CD4-positive, alpha-beta T cell treated with Interleukin-1 beta for 1 hour (primary cell): ENCODE measurements around the gene SMIM35.
"Not testable (repeated sequence)": the region's sequence is repeated elsewhere in the genome, so short reads cannot be mapped to it uniquely, and the experiment has no call there.

Experiments used
- DNase-seq, 2 donors: peaks; one replicate each; pipeline ENCODE4 v3.0.0-alpha.2; 2020 to 2022

SMIM35 gene

DNA sequence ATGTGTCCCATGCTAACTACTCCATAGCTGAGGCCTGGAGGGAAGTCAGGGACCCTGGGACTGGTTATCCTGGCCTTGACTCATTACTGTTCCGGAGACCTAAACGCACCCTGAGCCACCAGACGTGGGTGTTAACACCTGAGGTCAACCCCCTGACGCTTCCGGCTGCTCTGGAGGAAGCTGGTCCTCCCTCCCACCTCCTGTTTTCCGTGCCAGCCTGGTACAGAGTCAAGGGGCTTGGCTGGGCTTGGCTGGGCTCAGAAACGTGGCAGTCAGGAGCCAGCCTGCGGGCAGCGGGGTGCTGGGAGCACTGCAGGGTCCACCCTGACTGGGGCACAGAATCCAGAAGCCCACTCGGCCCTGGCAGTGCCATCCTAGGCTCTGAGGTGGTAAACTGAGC is 7.3 kb downstream of the SMIM35 start:
- peak in 1 of 2 donors; percentile 20 for DNase-seq

DNA sequence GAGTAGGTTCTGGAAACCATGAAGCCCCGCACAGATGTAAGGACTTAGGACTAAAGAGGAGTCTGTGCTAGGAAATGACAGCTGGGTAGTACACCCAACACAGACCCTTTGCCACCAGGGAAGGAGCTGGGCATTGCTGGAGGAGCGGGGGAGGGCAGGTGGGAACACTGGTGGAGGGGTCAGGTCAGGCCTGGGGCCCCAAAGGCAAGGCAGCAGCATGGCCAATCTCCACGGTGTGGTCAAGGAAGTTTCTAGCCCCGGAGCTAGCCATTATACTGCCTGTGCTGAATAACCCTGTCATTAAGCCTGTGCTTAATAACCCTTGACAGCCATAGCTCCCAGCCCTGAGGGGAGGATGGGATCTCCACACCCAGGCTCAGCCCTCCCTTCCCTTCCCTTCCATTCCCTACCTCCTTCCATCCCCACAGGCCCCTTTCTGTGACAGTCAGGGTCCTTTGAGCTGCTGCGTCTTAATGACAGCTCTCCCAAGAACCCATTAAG is 7.8 kb downstream of the SMIM35 start:
- no peak for DNase-seq

DNA sequence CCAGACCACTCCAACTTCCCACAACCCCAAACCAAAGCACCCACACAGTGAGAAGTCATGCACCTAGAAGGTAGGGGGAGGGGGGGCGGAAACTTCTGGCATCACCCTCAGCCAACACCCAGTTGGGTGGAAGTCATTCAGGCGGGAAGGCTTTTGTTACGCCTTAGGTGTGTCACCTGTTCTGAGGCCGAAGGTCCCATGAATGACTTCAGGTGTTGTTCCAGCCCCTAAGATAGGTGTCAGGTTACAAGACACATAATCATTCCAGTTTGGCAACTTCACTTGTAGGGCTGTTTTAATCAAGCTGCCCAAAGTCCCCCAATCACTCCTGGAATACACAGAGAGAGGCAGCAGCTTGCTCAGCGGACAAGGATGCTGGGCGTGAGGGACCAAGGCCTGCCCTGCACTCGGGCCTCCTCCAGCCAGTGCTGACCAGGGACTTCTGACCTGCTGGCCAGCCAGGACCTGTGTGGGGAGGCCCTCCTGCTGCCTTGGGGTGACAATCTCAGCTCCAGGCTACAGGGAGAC is 9.9 kb downstream of the SMIM35 start, which contains the start of gene TMPRSS4:
Gene TMPRSS4, plus strand, starts transcription at position 325 of the 528 bp plus-strand sequence. CDS start 225 bp downstream, outside the sequence.
- DNase-seq, result no peak

DNA sequence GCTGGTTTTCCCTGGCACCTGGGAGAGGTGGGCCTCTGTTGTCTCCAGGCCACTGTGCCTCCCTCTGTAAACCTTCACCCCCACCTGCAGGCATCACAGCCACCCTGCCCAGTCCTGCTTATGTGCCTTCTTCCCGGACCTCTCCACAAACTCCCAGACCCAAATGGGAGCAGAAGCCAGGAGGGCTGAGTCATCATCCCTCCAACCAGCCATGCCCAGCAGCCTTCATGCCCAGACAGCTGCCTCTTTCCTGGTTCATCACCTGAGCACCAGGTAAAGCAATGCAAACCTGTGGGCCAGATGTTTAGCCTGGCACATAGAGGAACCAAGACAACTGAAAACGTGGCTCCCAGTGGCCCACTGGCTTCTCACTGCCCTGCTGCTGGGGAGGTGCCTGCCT is 12.0 kb downstream of the SMIM35 start:
- no peak for DNase-seq

DNA sequence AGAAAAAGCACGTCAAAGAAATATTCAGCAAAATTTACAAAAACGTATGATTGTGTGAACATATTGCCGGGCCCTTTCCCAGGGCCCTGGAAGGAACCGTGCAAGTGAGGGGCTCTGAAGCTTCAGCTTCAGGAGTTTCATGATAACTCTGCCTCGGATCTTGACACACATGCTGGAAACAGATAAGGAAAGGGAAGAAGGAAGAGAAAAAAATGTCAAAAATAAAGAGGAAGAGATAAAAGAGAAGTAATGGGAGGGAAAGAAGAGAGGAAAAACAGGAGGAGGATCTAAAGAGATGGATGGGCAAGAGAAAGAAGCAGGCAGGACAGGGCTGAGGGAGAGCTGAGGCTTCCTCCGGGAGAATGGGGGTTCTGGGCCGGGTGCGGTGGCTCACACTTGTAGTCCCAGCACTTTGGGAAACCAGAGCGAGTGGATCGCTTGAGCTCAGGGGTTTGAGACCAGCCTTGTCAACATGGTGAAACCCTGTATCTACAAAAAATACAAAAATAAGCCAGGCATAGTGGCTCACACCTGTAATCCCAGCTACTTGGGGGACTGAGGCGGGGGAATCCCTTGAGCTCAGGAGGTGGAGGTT is 12.6 kb downstream of the SMIM35 start:
- DNase-seq, result no peak

DNA sequence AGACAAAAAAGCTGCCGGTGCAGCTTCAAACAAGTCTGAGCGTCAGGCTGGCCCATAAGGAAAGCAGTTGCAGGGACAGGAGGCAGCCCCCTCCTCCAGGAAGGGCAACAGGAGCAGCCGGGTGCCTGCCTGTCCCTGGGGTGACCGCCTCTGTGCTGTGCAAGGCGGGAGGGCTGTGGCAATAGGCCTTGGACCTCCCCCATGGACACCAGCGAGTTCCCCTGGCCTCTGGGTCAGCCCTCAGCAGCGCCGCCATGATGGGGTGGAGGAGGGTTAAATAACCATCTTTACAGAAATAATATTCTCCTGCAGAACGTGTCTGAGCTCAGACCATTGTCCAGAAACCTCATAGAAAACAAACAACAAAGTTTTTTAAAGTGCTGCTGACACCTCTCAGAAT is 13.2 kb downstream of the SMIM35 start:
- DNase-seq, result no peak

DNA sequence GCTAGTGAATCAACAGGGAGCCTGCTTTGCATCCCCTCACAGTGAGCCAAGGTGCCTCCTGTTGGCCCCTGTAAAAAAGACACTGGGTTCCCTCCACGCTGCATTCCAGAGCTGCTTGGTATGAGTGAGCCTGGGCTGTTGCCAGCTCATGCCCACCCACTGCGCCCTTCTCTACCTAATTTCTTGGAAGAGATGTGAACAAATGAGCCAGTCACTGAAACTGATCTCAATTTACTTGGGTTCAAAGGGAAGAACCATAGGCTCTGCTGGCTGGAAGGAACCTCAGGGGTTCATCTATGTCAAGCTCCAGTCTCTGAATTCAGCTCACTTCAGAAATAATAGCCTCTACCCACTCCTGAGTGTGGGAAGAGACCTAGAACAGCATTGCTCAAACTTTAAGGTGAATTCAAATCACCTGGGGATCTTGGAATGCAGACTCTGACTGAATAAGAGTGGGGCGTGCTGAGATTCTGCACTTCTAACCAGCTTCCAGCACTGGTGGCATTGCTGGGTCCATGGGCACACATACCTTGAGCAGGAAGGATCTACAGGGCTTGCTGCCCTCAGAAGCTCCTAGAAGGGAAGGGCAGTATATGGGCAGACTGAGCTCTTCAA is 15.2 kb downstream of the SMIM35 start:
- no peak for DNase-seq

DNA sequence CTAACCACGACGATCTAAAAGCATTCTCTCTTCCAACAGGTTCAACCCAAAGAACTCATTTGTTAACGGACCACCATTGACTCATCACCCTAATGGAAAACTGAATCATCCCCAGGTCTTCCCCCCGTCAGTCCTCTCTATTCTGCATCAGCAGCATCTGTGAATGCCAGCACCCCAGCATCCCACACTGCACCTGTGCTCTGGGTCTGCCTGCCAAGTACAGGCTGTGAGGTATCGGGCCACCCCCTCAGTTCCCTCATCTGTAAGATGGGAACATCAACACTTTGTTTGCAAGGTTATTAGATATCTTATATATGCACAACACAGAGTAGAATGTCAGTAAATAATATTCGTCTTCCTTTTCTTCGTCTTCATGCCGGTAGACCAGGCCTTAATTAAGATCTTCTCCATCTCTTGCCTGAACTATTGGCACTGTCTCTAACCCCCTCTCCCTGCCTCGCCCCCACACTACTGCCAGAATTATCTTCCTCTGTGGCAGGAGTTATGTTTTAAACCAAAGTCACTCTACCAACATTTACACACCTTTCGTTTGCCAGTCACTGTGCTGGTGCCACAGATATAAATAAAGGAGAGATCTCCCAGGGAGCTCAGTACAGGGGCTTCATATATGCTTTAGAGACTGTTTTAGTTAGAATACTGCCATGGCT is 17.7 kb downstream of the SMIM35 start:
- DNase-seq, result no peak

DNA sequence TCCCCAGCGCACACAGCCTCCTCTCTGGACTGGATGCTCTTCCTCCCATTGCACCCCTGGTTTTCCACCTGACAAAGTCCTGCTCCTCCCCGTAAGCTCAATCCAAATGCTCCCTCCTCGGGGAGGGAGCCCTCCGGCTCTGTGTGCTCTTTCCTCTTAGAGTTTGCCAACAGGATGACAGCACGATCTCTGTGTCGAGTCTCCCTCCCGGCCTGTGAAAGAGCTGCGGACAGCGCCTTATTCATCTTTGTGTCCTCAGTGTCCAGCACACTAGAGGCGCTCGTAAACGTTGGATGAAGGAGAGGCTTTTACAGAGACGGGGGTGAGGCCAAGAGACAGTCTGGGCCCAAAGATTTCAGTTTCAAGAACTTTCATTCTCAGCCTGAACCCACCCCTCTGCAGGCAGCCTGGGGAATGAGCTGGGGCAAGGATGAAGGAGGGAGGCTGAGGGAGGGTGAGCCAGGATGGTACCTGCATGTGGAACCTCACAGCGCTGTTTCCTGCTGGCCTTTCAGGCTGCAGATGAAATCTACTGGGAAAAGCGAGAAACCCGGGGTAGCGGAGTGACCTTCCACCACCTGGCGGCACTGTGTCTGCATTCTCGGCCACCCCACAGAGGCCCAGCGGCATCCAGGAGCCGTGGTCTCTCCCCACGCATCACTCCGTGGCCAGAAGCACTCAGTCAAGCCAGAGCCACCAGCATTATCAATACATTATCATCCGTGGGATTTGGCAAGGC is 18.4 kb downstream of the SMIM35 start:
- DNase-seq, result no peak

DNA sequence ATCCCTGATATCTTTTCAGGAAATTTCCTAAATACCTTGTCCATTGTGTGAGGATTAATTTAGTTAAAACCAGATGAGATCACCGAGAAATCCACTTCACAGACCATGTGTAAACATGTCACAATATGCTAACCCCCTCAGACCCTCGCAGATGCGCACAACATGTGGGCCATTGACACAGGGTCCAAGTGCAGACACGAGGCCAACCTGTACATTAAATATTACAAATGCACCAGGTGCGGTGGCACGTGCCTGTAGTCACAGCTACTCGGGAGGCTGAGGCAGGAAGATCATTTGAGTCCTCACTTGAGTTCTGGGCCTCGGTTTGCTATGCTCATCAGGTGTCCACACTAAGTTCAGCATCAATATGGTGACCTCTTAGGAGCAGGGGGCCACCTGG is 19.8 kb downstream of the SMIM35 start:
- DNase-seq, result no peak

DNA sequence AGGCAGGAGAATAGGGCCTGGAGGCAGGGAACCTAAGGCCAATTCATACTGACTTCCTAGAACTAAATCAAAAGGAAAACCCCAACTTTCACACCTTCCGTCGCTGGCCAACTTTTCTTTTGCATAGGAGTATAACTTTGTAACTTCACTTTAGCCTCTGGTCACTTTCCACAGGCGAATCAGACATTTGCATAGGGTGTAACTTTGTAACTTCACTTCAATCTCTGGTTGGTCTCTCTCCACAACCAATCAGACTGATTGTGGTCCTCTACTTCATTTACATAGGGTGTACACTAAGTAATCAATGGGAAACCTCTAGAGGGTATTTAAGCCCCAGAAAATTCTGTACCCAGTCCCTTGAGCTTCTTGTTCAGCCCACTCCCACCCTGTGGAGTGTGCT is 21.4 kb downstream of the SMIM35 start:
- no peak for DNase-seq

DNA sequence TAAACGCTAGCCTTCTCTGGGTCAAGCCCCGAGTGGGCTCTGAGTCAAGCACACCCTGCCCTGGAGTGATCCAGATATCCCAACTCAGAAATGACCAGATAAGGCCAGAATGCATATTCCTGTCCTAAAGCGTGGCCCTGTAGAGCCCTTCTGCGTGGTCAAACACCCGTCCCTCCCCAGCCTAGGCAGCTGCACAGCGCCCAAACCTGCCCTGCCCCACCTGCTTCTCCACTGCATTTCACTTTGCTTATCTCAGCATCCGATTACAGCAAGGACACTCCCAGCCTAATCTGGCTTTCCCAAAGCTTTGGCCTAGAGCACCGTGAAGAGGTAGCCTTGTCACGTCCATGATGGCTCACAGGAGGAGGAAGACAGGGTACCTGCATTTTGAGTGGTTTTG is 21.8 kb downstream of the SMIM35 start:
- DNase-seq, result no peak

DNA sequence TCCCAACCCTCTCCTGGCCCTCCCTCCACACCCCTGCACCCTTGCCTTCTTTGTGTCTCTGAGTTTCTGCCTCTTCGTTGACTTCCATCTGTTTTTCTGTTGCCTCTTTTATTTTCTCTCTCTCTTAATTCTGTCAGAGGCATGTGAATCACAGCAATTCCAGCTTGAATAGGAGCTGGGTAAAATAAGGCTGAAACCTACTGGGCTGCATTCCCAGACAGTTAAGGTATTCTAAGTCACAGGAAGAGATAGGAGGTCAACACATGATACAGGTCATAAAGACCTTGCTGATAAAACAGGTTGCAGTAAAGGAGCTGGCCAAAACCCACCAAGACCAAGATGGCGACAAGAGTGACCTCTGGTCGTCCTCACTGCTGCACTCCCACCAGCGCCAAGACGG is 24.1 kb downstream of the SMIM35 start:
- DNase-seq, result not testable (repeated sequence)

DNA sequence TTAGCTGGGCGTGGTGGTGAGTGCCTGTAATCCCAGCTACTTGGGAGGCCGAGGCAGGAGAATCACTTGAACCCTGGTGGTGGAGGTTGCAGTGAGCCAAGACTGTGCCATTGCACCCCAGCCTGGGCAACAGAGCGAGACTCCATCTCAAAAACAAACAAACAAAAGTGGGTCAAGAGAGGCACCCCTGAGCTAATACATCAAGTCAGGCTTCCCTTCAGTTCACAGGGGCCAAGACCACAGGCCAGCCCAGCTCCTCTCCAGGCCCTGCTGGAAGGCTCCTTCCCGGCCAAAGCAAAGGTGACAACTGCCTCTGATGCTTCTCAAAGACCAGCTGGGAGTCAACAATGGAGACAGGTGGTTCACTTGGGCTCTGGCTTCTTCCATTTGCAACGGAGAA is 24.6 kb downstream of the SMIM35 start:
- DNase-seq, result not testable (repeated sequence)

DNA sequence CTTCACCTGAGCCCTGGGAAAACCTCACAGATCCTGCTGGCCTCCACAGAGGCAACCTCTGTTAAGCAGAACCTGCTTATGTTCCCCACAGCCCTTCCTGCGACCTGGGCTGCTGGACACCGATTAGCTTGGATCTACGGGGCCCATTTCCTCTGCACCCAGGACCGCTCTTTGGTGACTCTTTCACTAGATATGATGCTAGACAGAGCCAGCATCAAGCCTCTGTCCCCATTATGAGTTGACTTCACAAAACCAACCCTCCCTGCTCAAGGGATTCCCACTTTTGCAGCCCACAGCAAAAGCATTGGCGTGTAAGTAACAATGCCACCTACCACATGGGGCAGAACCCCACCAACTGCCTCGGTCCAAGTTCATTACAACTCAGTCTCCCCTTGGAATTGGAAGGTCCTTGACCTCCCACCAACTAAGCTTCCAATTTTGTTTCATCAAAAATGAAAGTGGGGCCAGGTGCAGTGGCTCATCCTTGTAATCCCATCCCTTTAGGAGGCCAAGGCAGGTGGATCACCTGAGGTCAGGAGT is 25.1 kb downstream of the SMIM35 start:
- no peak for DNase-seq

DNA sequence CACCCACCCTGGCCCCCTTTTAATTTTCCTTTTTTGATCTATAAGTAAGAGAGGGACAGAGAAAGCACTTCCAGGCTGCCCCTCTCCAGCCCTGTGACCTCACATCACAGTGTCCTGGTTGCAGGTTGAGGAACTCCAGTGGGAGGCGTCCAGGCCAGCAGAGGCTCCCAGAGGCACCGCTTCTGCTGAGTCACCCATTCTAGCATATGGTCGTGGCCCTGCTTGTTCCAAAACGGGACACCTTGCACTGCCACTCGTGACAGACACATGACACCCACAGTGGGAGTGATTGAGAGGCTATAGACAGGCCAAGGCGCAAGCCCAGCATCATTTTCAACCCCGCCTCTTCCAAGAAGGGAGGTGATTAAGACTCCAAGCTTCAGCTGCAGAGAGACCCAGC is 25.9 kb downstream of the SMIM35 start:
- DNase-seq, result peak in 1 of 2 donors; percentile 18

DNA sequence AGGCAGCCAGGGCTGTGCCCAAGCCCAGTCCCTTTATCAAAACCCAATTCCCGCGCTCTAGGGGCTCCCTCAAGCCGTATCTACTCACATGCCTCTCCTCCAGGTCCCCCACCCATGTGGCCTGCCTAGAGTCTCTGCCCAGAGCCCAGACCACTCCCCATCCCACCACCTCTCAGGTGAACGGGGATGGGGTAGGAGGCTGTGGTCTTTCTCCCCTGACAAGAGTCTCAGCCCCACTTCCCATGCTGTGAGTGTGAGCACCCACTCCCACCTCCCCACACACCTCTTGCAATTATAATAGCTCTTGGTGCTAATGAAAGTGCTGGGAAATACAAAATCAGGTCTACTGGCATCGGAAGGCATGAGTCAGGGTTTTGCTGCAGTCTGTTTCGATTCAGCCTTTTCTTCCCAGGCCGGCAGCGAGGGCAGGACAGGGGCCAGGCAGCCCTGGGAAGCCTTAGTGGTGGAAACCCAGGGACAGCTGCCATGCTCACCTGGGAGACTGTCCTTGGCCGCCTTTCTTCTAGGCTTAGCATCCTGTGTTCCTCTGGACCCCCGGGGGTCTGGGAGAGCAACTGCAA is 26.6 kb downstream of the SMIM35 start:
- no peak for DNase-seq

DNA sequence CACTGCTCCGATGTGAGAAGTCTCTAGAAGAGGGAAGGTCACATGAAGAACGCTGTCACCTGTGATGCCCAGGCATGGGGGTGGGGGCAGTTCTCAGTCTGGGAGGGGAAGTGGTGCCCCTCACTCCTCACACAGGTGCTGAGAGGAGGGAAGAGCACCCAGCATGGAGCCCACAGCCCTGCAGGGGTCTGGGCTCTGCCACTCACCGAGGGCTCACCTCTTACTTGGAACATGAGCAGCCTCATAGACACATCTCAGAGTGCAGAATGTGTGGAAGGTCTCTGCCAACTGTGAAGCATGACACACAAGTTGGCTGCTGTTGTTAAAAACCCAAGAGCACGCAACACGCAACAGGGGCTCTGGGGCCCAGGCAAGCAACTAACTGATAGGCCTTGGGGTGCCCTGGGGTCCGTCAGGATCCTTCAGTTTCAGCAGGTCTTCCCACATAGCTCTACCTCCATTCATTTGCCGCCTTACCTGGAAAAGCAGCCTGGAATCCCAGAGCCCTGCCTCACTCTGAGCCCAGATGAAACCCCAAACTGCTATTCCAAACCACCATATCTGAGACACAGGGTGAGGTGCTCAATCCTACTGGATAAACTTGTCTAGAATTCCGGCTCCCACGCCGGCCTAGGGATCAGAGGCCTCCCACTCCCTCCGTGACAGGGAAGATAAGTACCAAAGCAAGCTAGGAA is 27.4 kb downstream of the SMIM35 start:
- DNase-seq, result no peak

DNA sequence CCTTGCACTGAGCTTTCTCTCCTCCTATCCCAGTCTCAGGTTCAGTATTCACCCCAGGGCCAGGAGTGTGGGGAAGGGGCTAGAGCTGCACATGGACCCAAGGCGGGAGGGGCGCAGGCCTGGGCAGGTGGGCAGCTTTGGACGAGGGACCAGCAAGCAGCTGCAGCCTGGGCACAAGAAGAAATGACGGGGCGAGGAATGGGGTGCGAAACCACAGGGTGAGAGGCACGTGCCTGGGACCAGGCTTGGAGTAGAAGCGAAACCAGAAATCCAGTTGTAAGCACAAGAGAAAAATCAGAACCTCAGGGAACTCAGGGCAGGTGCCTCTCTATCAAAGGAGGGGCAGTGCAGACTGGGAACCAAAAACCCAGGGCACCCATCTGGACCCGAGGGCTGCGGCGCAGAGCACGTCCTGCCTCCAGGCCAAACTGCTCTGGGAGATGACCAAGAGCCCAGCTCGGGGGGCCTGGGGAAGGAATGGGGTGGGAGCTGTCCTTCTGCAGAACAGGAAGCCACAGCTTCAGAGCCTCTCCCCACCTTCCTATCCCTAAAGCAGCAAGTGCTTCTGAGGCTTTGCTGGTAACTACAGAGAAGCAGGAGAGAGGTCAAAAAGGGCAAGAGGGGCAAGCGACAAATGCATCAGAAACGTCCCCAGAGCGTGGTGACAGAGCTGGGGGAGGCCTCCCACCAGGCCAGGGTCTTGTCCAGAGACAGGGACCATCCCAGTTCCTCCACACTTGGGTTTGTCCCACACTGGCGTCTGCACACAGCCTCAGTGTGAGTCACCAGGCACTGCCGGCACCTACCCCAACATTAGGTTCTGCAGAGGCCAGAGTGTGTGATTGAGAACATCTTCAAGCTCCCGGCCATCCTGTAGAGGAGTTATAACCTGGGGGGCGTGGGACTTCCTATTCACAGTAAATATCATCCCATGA is 28.2 kb downstream of the SMIM35 start:
- DNase-seq, result no peak

DNA sequence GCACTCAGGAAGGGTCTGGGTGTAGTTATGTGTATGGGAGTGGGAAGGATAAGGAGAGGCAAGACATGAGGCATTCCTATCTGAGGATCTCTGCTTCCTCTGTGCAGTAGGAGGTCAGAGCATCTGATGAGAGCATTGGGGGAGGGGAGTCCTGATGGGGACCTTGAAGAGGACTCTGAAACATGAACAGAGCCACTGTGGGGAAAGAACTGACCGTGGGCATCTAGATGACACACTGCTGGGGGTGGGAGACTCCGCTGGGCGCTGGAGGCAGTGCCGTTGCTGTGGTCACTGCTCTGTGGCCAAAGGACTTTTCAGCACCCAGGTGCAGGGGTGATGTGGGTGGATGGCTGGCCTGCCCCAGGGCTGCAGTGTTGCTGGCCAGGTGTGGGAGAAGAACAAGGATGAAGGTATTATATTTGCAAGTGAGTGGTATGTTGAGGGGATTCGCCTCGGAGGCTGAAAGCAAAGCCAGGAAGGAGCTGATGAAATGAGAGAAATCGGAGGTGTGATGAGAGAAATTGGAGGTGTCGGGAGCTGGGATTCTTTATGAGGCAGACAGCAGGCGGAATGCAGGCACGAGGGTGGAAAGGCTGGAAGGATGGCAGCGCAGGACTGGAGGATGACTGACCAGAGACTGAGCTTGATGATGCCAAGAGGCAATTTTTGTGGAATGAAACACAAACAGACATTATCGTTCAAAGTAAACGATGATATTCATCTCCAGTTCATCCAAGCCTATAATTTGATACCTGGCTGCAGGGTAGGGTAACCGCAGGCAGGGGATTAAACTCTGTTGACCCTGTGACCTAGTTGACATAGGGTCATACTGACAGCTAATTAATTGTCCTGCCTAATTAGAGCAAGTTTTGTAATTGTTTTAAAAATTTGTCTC is 29.3 kb downstream of the SMIM35 start:
- no peak for DNase-seq
